Neural progenitor cell (in vitro differentiated cells): ENCODE measurements around the gene HES6.

ENCODE experiments used
- EZH2 ChIP-seq: fragments of 200-600 bp; sonication (generic); IDR thresholded peaks from 2 replicates; pipeline ENCODE4 v1.6.1; 2017; ENCODE audit warnings: antibody characterized with exemption, mild to moderate bottlenecking, moderate library complexity
- EZH2phosphoT487 ChIP-seq: fragments of 200-600 bp; sonication (generic); IDR thresholded peaks from 2 replicates; pipeline ENCODE4 v1.6.1; 2017; ENCODE audit warnings: antibody characterized with exemption
- TF ChIP-seq, protein P1 (sequence below): fragments of 200-600 bp; sonication (generic); IDR thresholded peaks from 2 replicates; pipeline ENCODE4 v1.5.1; 2017; ENCODE audit warnings: antibody characterized with exemption, mild to moderate bottlenecking

DNA sequence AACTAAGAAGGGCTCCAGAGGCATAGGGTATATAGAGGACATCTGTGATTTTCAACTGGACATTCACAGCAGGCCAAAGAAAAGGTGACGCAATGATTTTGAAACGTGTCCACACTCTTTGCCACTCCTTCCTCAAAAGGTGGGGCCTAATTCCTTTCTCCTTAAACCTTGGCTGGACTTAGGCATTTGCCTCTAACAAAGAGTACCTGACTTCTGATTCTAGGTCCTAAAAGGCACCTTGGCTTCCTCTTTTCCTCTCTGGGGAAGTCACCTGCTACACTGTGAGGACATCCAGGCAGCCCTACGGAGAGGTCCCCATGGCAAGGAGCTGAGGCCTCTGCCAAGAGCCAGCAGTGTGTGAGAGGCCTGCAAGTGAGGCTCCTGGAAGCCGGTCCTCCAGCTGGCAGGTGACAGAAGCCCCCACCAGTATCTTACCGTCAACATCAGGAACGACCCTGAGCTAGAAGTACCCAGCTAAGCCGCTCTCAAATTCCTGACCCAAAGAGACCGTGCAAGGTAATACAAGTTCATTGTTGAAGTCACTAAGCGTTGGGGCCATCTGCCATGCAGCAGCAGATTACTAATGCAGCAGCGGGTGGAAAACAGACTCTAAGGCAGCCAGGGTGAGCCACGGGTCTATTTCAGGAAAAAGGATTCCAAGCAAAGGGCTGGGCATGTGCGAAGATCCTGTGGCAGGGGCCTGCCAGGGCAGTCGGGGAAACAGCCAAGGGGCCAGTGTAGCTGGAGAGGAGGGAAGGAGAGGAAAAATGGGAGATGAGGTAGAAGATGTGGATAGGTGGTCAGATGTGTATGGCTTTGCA, 7.4 kb upstream of the HES6 start:
- TF ChIP-seq, protein P1, sequence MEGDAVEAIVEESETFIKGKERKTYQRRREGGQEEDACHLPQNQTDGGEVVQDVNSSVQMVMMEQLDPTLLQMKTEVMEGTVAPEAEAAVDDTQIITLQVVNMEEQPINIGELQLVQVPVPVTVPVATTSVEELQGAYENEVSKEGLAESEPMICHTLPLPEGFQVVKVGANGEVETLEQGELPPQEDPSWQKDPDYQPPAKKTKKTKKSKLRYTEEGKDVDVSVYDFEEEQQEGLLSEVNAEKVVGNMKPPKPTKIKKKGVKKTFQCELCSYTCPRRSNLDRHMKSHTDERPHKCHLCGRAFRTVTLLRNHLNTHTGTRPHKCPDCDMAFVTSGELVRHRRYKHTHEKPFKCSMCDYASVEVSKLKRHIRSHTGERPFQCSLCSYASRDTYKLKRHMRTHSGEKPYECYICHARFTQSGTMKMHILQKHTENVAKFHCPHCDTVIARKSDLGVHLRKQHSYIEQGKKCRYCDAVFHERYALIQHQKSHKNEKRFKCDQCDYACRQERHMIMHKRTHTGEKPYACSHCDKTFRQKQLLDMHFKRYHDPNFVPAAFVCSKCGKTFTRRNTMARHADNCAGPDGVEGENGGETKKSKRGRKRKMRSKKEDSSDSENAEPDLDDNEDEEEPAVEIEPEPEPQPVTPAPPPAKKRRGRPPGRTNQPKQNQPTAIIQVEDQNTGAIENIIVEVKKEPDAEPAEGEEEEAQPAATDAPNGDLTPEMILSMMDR = no peak
- TF ChIP-seq EZH2phosphoT487 (no peak), EZH2 (no peak)
